ENCODE measurements around the gene MAPK8.

Gene MAPK8

DNA sequence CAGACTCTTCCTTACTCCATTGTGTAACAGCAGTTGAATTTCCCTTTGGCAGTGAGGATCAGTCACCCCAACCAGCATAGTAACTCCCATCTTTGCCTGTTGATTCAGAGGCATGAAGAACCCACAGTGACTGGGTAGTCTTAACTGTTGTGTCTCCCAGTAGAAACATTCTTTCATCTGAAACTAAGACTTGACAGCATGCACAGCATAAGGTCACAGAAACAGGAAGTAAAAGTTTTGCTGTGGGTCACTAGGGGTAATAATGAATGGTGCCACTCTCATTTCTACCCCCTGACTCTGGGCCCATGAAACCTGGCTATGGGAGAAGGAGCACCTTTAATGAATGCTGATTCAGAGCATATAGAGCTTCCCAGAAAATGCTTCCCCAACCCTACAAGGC is 23.6 kb upstream of the MAPK8 start:
- no peaks in the 10 kb centered on the region for H3K27me3 ChIP-seq (replicated peaks; ENCODE audit: control insufficient read depth, insufficient read depth, low read length)
- no peaks in the 10 kb centered on the region for H3K36me3 ChIP-seq (ENCODE audit: control insufficient read depth, insufficient read depth, low read length)
- peak; percentile 66 for DNase-seq (ENCODE audit: extremely low read depth, insufficient read length)
- peak overlapping the region; percentile 44 for H3K4me3 ChIP-seq (replicated peaks; ENCODE audit: low read depth, low read length)
- no peak for TF ChIP-seq CTCF (IDR thresholded peaks at IDR 0.05; ENCODE audit: insufficient read depth, low read length, poor library complexity, severe bottlenecking)

- no peak for TF ChIP-seq CTCF (IDR thresholded peaks at IDR 0.05; ENCODE audit: insufficient read depth, low read length, poor library complexity, severe bottlenecking)
- no peak for DNase-seq (ENCODE audit: extremely low read depth, insufficient read length)
- Histone ChIP-seq H3K27me3 (replicated peaks; ENCODE audit: control insufficient read depth, insufficient read depth, low read length) (no peaks in the 10 kb centered on the region), H3K4me3 (replicated peaks; ENCODE audit: low read depth, low read length) (no peak overlapping the region), H3K36me3 (ENCODE audit: control insufficient read depth, insufficient read depth, low read length) (no peaks in the 10 kb centered on the region)
Observed at GRCh38 chr10:48284002-48284546, 22.4 kb upstream of the MAPK8 start.

- Histone ChIP-seq H3K36me3 (ENCODE audit: control insufficient read depth, insufficient read depth, low read length) (no peaks in the 10 kb centered on the region), H3K27me3 (replicated peaks; ENCODE audit: control insufficient read depth, insufficient read depth, low read length) (no peaks in the 10 kb centered on the region), H3K4me3 (replicated peaks; ENCODE audit: low read depth, low read length) (no peak overlapping the region)
- no peak for TF ChIP-seq CTCF (IDR thresholded peaks at IDR 0.05; ENCODE audit: insufficient read depth, low read length, poor library complexity, severe bottlenecking)
- DNase-seq (ENCODE audit: extremely low read depth, insufficient read length) = no peak
Observed at GRCh38 chr10:48284811-48285210, 21.7 kb upstream of the MAPK8 start.

DNA sequence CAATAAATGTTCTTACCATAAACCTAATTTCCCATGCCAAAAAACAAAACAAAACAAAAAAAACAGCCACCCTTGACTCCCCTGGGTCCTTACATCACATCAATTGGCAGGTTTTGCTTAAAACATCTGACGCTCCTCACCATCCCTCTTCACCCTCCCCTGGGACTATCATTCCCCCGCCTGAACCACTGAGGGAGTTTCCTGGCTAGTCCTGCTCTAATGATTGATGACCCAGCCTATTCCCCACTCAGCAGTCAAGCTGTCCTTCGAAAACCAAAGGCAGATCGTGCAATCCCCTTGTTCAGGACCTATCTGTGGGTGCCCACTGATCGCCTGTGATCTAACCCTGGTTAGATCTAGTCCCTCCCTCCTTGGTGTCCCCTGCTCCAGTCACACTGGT is 20.8 kb upstream of the MAPK8 start:
- H3K36me3 ChIP-seq (ENCODE audit: control insufficient read depth, insufficient read depth, low read length) = no peaks in the 10 kb centered on the region
- peak; percentile 55 for DNase-seq (ENCODE audit: extremely low read depth, insufficient read length)
- no peak for TF ChIP-seq CTCF (IDR thresholded peaks at IDR 0.05; ENCODE audit: insufficient read depth, low read length, poor library complexity, severe bottlenecking)
- H3K4me3 ChIP-seq (replicated peaks; ENCODE audit: low read depth, low read length) = no peak overlapping the region
- no peaks in the 10 kb centered on the region for H3K27me3 ChIP-seq (replicated peaks; ENCODE audit: control insufficient read depth, insufficient read depth, low read length)

DNA sequence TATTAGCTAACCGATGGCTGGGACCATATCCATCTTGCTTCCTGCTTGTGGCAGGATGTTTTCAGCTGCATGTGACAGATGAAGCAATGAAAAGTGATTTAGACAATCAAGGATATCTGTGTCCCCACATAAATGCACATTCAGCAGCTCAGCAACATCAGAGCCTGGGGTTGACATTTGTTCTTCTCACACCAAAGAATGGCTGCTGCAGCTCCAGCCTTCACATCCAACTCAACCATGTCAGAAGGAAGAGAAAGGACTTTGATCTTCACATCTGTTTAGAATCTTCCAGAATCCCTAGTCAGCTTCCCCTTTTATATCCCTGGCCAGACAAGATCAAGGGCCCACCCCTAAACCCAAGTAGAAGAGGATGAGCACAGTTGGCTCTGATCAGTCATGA is 20.1 kb upstream of the MAPK8 start:
- no peak for DNase-seq (ENCODE audit: extremely low read depth, insufficient read length)
- Histone ChIP-seq H3K36me3 (ENCODE audit: control insufficient read depth, insufficient read depth, low read length) (no peaks in the 10 kb centered on the region), H3K27me3 (replicated peaks; ENCODE audit: control insufficient read depth, insufficient read depth, low read length) (no peaks in the 10 kb centered on the region), H3K4me3 (replicated peaks; ENCODE audit: low read depth, low read length) (no peak overlapping the region)
- TF ChIP-seq CTCF (IDR thresholded peaks at IDR 0.05; ENCODE audit: insufficient read depth, low read length, poor library complexity, severe bottlenecking) = no peak
